ENCODE measurements around the gene PHLDA1. TPM values are rescaled to one million over a fixed set of nuclear protein-coding genes. Genes with fewer than 3 reads are reported as not detected.

Gene PHLDA1
- total RNA-seq, 1 donor from 2014 or later = 22.8 TPM

GRCh38 chr12:76064904-76065303 is 33.3 kb upstream of the PHLDA1 start:
- Histone ChIP-seq H3K36me3 (peaks cover 71% of the 10 kb centered on the region), H3K9me3 (replicated peaks) (peaks cover 19% of the 10 kb centered on the region), H3K4me1 (peaks cover 31% of the 10 kb centered on the region), H3K27me3 (ENCODE audit: low read depth) (no peaks in the 10 kb centered on the region), H3K4me3 (no peak overlapping the region), H3K27ac (replicated peaks) (no peak overlapping the region)
- no peak for DNase-seq
- TF ChIP-seq CTCF (IDR thresholded peaks at IDR 0.05; ENCODE audit: borderline replicate concordance) = no peak
- intact Hi-C loops (cut with micrococcal nuclease) = no loop called here

GRCh38 chr12:76060111-76060510 is 28.5 kb upstream of the PHLDA1 start:
- H3K4me3 ChIP-seq = no peak overlapping the region
- H3K4me1 ChIP-seq = no peaks in the 10 kb centered on the region
- H3K27ac ChIP-seq (replicated peaks) = no peak overlapping the region
- no peak for TF ChIP-seq CTCF (IDR thresholded peaks at IDR 0.05; ENCODE audit: borderline replicate concordance)
- intact Hi-C loops (cut with micrococcal nuclease) = no loop called here
- no peaks in the 10 kb centered on the region for H3K27me3 ChIP-seq (ENCODE audit: low read depth)
- DNase-seq = no peak
- peaks cover 10% of the 10 kb centered on the region for H3K9me3 ChIP-seq (replicated peaks)
- peaks cover 90% of the 10 kb centered on the region for H3K36me3 ChIP-seq

GRCh38 chr12:76057326-76057725 is 25.8 kb upstream of the PHLDA1 start:
- no peaks in the 10 kb centered on the region for H3K27me3 ChIP-seq (ENCODE audit: low read depth)
- no peak for TF ChIP-seq CTCF (IDR thresholded peaks at IDR 0.05; ENCODE audit: borderline replicate concordance)
- H3K4me3 ChIP-seq = no peak overlapping the region
- intact Hi-C loops (cut with micrococcal nuclease) = no loop called here
- no peaks in the 10 kb centered on the region for H3K9me3 ChIP-seq (replicated peaks)
- peaks cover 91% of the 10 kb centered on the region for H3K36me3 ChIP-seq
- H3K4me1 ChIP-seq = no peaks in the 10 kb centered on the region
- no peak overlapping the region for H3K27ac ChIP-seq (replicated peaks)
- no peak for DNase-seq

- no peak for DNase-seq
- intact Hi-C loops (cut with micrococcal nuclease) = no loop called here
- Histone ChIP-seq H3K4me3 (no peak overlapping the region), H3K27ac (replicated peaks) (no peak overlapping the region), H3K4me1 (no peaks in the 10 kb centered on the region), H3K27me3 (ENCODE audit: low read depth) (no peaks in the 10 kb centered on the region), H3K9me3 (replicated peaks) (no peaks in the 10 kb centered on the region), H3K36me3 (peaks cover 92% of the 10 kb centered on the region)
- TF ChIP-seq CTCF (IDR thresholded peaks at IDR 0.05; ENCODE audit: borderline replicate concordance) = no peak
These were observed 23.8 kb upstream of the PHLDA1 start for GRCh38 chr12:76055393-76055792.

- Histone ChIP-seq H3K4me1 (no peaks in the 10 kb centered on the region), H3K27ac (replicated peaks) (no peak overlapping the region), H3K36me3 (peaks cover 73% of the 10 kb centered on the region), H3K27me3 (ENCODE audit: low read depth) (no peaks in the 10 kb centered on the region), H3K4me3 (no peak overlapping the region), H3K9me3 (replicated peaks) (no peaks in the 10 kb centered on the region)
- no peak for DNase-seq
- TF ChIP-seq CTCF (IDR thresholded peaks at IDR 0.05; ENCODE audit: borderline replicate concordance) = no peak
- intact Hi-C loops (cut with micrococcal nuclease) = no loop called here
These were observed 18.1 kb upstream of the PHLDA1 start for GRCh38 chr12:76049575-76050251.

Measured in left ventricle myocardium inferior (tissue), 1 donor.